ENCODE results near the gene CNPY2. TPM values are rescaled to one million over a fixed set of nuclear protein-coding genes. Genes with fewer than 3 reads are reported as not detected.

Gene CNPY2
- total and polyA plus RNA-seq, 2 donors (not counting 3 experiments of a cell fraction or from before 2014, with no cell fraction given): 183 to 256 TPM

DNA sequence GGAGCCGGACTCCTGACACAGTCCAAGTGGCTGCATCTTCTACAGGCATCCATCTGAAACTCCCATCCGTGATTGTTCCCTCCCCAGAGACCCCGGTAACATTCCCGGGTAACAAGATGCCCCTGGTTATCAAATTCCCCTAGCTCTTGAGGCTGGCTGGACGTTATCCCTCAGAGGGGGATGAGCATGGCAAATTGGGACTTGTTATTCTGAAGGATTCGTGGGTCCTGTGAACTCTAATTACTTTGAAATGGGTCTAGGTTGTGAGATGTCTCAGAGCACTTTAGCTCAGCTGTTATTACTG, 18.7 kb upstream of the CNPY2 start:
- FAIRE-seq: peak; percentile 63
- no peaks in the 10 kb centered on the region for H3K9me1 ChIP-seq (replicated peaks; ENCODE audit: control insufficient read depth, extremely low read depth, insufficient read depth, low read length)
- peak overlapping the region; percentile 40 for H2AFZ ChIP-seq (ENCODE audit: low read depth, low read length)
- H3K4me3 ChIP-seq (replicated peaks in 1 of 3; ENCODE audit: insufficient read depth in 1 of 3, low read depth in 1 of 3, low read length in 3 of 3): peak overlapping the region; percentile 8 to 70 (median 46)
- peak overlapping the region; percentile 89 for H3K9ac ChIP-seq (replicated peaks; ENCODE audit: extremely low read depth, insufficient read depth, low read length)
- DNase-seq (ENCODE audit: low read depth, low spot score): no peak
- H3K4me2 ChIP-seq (ENCODE audit: insufficient read depth, low read length): peak overlapping the region; percentile 68
- H3K4me1 ChIP-seq (ENCODE audit: control insufficient read depth, extremely low read depth, insufficient read depth, low read length): peaks cover 16% of the 10 kb centered on the region
- intact Hi-C loops (cut with micrococcal nuclease): loop anchor here (1.0 kb wide), 3 partner anchors 18 to 130 kb away; partner anchors contain the start of gene STAT2
- TSS peak; percentile 97 for BruUV-seq (replicated peaks)
- H3K27ac ChIP-seq (ENCODE audit: insufficient read depth, low read depth, low read length): peak overlapping the region; percentile 97
- dilution Hi-C loops (cut with MboI; ENCODE audit: extremely low pct_ligation_motif_present, low sequenced_read_pairs): no loop called here
- ChIA-PET CTCF (interaction anchor here (1.1 to 2.7 kb wide), 4 partner anchors 18 to 145 kb away, joined by 4 to 13 read pairs (median 6); partner anchors contain the start of genes CNPY2 and SMARCC2), POLR2A (no interaction called here)
- no peaks in the 10 kb centered on the region for H3K27me3 ChIP-seq (ENCODE audit: control insufficient read depth in 2 of 2, insufficient read depth in 2 of 2, low read length in 2 of 2)
- H3K79me2 ChIP-seq (ENCODE audit: control insufficient read depth, insufficient read depth, low read length): no peaks in the 10 kb centered on the region
- no peaks in the 10 kb centered on the region for H4K20me1 ChIP-seq (replicated peaks; ENCODE audit: control insufficient read depth, extremely low read depth, insufficient read depth, low read length)
- H3K9me3 ChIP-seq (replicated peaks; ENCODE audit: control insufficient read depth, insufficient read depth, low read length): no peaks in the 10 kb centered on the region
- no peak for TF ChIP-seq MYC (IDR thresholded peaks at IDR 0.05; ENCODE audit: low read depth, low read length)
- TF ChIP-seq, protein P1, sequence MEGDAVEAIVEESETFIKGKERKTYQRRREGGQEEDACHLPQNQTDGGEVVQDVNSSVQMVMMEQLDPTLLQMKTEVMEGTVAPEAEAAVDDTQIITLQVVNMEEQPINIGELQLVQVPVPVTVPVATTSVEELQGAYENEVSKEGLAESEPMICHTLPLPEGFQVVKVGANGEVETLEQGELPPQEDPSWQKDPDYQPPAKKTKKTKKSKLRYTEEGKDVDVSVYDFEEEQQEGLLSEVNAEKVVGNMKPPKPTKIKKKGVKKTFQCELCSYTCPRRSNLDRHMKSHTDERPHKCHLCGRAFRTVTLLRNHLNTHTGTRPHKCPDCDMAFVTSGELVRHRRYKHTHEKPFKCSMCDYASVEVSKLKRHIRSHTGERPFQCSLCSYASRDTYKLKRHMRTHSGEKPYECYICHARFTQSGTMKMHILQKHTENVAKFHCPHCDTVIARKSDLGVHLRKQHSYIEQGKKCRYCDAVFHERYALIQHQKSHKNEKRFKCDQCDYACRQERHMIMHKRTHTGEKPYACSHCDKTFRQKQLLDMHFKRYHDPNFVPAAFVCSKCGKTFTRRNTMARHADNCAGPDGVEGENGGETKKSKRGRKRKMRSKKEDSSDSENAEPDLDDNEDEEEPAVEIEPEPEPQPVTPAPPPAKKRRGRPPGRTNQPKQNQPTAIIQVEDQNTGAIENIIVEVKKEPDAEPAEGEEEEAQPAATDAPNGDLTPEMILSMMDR (IDR thresholded peaks at IDR 0.05; ENCODE audit: extremely low read depth in 1 of 2, insufficient read depth in 1 of 2, low read depth in 1 of 2, low read length in 2 of 2): no peak
- peak; percentile 40 for TF ChIP-seq POLR2AphosphoS5 (IDR thresholded peaks at IDR 0.05; ENCODE audit: insufficient read depth, low read depth, low read length)
- H3K36me3 ChIP-seq (ENCODE audit: control insufficient read depth in 2 of 2, extremely low read depth in 1 of 2, insufficient read depth in 2 of 2, low read length in 2 of 2): no peaks in the 10 kb centered on the region
